Uterus (tissue), 4 donors: ENCODE data around the gene ZNF341. TPM values are rescaled to one million over a fixed set of nuclear protein-coding genes. Genes with fewer than 3 reads are reported as not detected.
"Not testable (repeated sequence)": the region's sequence is repeated elsewhere in the genome, so short reads cannot be mapped to it uniquely, and the experiment has no call there.

Experiments
- DNase-seq, 2 donors: peaks; one replicate each; pipeline ENCODE4 v3.0.0-alpha.2; 2019 to 2020
- H3K27ac ChIP-seq, 2 donors: fragments of 200-600 bp; sonication (generic); 1 replicate in 1 of 2; 2 replicates in 1 of 2; pipeline ENCODE4 v1.5.1; 2016 to 2018
- H3K27me3 ChIP-seq, 2 donors: fragments of 200-600 bp; sonication (generic); one replicate each; pipeline ENCODE4 v1.5.1; 2018 to 2019; ENCODE audit warnings: control low read depth in 1 of 2
- H3K36me3 ChIP-seq, 2 donors: fragments of 200-600 bp; sonication (generic); one replicate each; pipeline ENCODE4 v1.5.1; 2019; ENCODE audit warnings: control low read depth in 1 of 2
- H3K4me1 ChIP-seq, 2 donors: fragments of 200-600 bp; sonication (generic); one replicate each; pipeline ENCODE4 v1.5.1; 2018 to 2019; ENCODE audit warnings: control low read depth in 1 of 2
- H3K4me3 ChIP-seq, 2 donors: fragments of 200-600 bp; sonication (generic); 1 replicate in 1 of 2; 2 replicates in 1 of 2; pipeline ENCODE4 v1.5.1; 2018 to 2019; ENCODE audit warnings: mild to moderate bottlenecking in 1 of 2
- H3K9me3 ChIP-seq, 2 donors: fragments of 200-600 bp; sonication (generic); one replicate each; pipeline ENCODE4 v1.5.1; 2019; ENCODE audit warnings: control low read depth in 1 of 2
- POLR2A ChIP-seq, 2 donors: fragments of 450-650 bp; IDR thresholded peaks; one replicate each; pipeline ENCODE4 v1.6.1; 2016; ENCODE audit warnings: antibody characterized with exemption in 2 of 2, mild to moderate bottlenecking in 1 of 2, moderate library complexity in 1 of 2
- intact Hi-C: fragments of 100-400 bp; cut with DNase I; formaldehyde crosslinking; loops from one replicate; pipeline ENCODE4 v1.15.1; 2023; ENCODE audit warnings: low total_unique reads
- total RNA-seq, 4 donors: library from RNA; depleted of rRNA in 3 of 4; stranded (reverse); fragments of >200 nt in 3 of 4; gene quantifications; one replicate each; pipeline versions ENCODE4 v1.1.0 to v1.2.4, GENCODE V29; 2014 to 2023
- TF ChIP-seq, protein P1 (sequence below), 4 experiments: fragments of 200-600 bp in 2 of 4; fragments of 450-650 bp in 2 of 4; sonication (generic) in 2 of 4; IDR thresholded peaks; one replicate each; pipeline ENCODE4 v1.5.1; 2016 to 2019; ENCODE audit warnings: antibody characterized with exemption in 4 of 4, mild to moderate bottlenecking in 2 of 4, moderate library complexity in 1 of 4
- donor health status: DM: yes; HTN: yes; CAD: no.

Gene ZNF341
- total RNA-seq, 4 donors from 2014 or later, result 1.2 to 3.3 (median 2.7) TPM

DNA sequence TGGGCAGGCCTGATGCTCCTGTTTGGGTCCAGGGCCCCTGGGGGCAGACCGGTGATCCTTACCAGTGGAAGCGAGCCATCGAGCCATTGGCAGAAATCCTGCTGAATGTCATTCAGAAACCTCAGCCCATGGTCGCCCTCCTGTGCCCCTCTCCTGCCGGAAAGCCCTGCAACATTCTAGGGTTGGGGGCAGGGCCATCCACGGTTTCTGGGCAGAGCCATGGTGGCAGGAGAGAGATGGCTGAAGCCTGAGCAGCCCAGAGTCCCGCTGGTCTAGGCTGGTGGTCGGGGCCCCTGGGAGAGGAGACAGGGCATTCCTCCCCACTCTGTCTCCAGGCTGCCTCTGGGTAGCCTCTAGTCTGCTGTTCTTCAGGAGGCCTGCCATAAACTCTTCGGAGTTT, 59.7 kb downstream of the ZNF341 start:
- Histone ChIP-seq H3K4me1 (peaks cover 0 to 3% of the 10 kb centered on the region in 2 donors), H3K36me3 (no peaks in the 10 kb centered on the region), H3K4me3 (no peak overlapping the region), H3K9me3 (no peaks in the 10 kb centered on the region), H3K27ac (no peak overlapping the region), H3K27me3 (no peaks in the 10 kb centered on the region)
- no peak for TF ChIP-seq POLR2A (IDR thresholded peaks at IDR 0.05)
- TF ChIP-seq, protein P1, sequence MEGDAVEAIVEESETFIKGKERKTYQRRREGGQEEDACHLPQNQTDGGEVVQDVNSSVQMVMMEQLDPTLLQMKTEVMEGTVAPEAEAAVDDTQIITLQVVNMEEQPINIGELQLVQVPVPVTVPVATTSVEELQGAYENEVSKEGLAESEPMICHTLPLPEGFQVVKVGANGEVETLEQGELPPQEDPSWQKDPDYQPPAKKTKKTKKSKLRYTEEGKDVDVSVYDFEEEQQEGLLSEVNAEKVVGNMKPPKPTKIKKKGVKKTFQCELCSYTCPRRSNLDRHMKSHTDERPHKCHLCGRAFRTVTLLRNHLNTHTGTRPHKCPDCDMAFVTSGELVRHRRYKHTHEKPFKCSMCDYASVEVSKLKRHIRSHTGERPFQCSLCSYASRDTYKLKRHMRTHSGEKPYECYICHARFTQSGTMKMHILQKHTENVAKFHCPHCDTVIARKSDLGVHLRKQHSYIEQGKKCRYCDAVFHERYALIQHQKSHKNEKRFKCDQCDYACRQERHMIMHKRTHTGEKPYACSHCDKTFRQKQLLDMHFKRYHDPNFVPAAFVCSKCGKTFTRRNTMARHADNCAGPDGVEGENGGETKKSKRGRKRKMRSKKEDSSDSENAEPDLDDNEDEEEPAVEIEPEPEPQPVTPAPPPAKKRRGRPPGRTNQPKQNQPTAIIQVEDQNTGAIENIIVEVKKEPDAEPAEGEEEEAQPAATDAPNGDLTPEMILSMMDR (IDR thresholded peaks at IDR 0.05), result no peak
- no peak for DNase-seq
- intact Hi-C loops, result no loop called here

DNA sequence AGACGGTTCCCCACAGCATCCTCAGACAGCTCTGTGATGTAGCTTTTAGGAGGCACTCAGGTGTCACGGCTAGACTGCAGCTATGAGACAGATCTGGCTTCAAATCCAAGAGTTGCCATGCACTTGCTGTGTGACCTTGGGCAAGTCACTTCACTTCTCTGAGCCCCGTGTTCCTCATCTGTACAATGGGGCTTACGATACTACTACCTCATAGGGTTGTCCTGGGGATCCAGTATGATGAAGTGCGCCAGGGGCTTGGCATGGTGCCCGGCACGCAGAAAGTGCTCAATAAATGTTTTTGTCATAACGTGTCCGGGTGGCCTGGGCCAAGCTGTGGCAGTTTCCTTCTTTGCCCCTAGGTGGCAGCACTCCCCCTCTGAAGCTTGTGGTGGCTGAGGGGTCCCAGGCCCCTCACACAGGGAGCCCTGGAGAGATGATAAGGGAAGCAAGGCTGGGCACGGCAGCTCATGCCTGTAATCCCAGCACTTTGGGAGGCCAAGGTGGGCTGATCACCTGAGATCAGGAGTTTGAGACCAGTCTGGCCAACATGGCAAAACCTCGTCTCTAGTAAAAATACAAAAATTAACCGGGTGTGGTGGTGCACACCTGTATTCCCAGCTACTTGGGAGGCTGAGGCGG, 60.3 kb downstream of the ZNF341 start:
- DNase-seq, result peak; percentile 30 to 35

DNA sequence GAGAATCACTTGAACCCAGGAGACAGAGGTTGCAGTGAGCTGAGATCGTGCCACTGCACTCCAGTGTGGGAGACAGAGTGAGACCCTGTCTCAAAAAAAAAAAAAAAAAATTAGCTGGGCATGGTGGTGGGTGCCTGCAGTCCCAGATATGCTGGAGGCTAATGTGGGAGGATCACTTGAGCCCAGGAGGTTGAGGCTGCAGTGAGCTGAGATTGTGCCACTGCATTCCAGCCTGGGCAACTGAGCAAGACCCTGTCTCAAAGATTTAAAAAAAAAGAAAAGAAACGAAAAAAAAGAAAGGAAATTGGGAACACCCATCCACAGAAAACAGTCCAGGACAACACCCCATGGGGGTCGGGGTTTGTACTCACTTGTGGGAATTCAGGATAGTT, 60.8 kb downstream of the ZNF341 start:
- H3K9me3 ChIP-seq, DNase-seq, H3K27me3 ChIP-seq, H3K4me3 ChIP-seq, intact Hi-C loops, H3K4me1 ChIP-seq, H3K36me3 ChIP-seq: not testable (repeated sequence)
- H3K27ac ChIP-seq, result peak overlapping the region; percentile 33 to 66

More for the DNA sequence above, 60.3 kb downstream of the ZNF341 start:
- Histone ChIP-seq H3K36me3 (no peaks in the 10 kb centered on the region), H3K27me3 (no peaks in the 10 kb centered on the region), H3K4me1 (peaks cover 0 to 3% of the 10 kb centered on the region in 2 donors), H3K4me3 (no peak overlapping the region), H3K9me3 (no peaks in the 10 kb centered on the region), H3K27ac (peak overlapping the region in 1 of 2 donors; percentile 66)
- intact Hi-C loops, result no loop called here
- no peak for TF ChIP-seq POLR2A (IDR thresholded peaks at IDR 0.05)
- TF ChIP-seq, protein P1 (IDR thresholded peaks at IDR 0.05), result peak; percentile 51 to 68 (median 56)

DNA sequence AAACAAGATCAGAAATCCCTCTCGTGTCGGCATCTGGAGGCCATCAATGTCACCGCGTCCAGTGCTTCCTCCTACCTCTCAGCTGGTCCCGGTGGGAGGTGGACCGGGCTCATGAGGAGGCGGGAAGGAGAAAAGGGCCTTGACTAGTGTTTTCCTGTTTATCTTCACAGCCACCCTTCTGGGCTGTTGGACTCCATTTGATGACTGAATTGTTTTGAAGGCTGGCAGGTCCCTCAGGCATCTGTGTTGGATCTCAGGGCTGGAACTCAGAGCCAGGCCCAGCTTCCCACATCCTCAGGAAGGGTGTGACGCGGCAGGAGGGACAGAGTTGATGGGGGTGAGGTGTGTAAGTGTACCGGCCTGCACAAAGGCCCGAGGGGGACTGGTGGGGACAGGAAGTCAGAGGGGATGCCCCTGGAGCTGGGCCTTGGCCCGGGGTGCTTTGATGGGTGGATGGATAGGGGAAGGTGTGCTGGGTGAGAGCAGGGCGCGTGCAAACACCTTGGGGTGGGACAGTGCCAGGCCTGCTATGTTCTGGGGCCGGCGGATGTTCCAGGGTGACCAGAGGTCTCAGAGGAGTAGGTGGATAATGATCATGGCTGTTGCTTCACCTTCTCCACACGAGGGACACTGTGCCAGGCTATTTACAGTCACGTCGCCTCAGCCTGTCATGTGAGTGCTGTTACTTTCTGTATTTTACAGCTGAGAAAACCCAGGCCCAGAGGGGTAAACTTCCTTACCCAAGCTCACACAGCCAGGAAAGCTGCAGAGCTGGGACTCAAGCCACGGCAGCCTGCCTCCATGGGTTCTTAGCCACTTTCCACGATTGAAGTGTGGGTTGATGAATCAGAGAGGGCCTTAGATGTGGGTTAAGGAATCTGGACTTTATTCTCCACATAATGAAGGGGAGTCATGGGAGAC, 61.5 kb downstream of the ZNF341 start:
- Histone ChIP-seq H3K9me3 (no peaks in the 10 kb centered on the region), H3K36me3 (no peaks in the 10 kb centered on the region), H3K4me1 (peaks cover 0 to 3% of the 10 kb centered on the region in 2 donors), H3K4me3 (no peak overlapping the region), H3K27ac (peak overlapping the region; percentile 33 to 66), H3K27me3 (no peaks in the 10 kb centered on the region)
- no peak for TF ChIP-seq POLR2A (IDR thresholded peaks at IDR 0.05)
- TF ChIP-seq, protein P1 (IDR thresholded peaks at IDR 0.05), result no peak
- peak in 1 of 2 donors; percentile 34 for DNase-seq
- intact Hi-C loops, result no loop called here

DNA sequence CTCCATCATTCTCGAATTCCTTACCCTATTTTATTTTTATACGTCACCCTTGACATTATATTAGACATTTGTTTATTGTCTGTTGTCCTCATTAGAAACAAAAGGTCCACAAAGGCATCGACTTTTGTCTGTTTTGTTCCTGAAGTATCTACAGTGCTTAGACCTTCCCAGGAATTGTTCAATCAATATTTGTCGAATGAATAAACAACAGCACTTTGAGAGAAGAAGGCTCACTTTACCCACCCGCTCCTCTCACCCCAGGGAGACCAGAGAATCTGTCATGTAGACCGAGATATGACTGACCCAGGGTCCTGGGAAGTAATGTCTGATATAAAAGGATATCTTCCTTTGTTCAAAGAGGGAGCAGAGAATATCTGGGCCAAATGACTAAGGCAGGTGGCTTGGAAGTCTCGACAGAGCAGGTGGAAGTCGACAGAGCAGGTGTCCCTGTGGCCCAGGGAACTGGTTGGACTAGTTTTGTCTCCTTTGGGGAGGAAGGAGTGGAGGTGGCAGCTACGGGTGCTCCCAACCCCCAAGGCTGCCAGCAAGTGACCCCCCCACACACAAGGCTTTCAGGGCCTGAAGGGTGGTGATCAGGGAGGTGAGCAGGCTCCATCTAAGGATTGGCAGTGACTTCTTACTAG, 64.6 kb downstream of the ZNF341 start:
- H3K9me3 ChIP-seq, result no peaks in the 10 kb centered on the region
- no peak overlapping the region for H3K4me3 ChIP-seq
- intact Hi-C loops, result no loop called here
- no peak overlapping the region for H3K27ac ChIP-seq
- H3K27me3 ChIP-seq, result no peaks in the 10 kb centered on the region
- DNase-seq, result no peak
- H3K36me3 ChIP-seq, result no peaks in the 10 kb centered on the region
- no peaks in the 10 kb centered on the region for H3K4me1 ChIP-seq
- TF ChIP-seq, protein P1 (IDR thresholded peaks at IDR 0.05), result no peak
- TF ChIP-seq POLR2A (IDR thresholded peaks at IDR 0.05), result no peak
